Stimulated activated naive B cell treated with anti-CD40 and anti-IgM and Interleukin-4, amounts not matched to agents 10 μg/mL and 1 μg/mL and 100 μg/mL, for 72 hours (primary cell): ENCODE results near the gene ROBO2.

Experiments used
- ATAC-seq, 2 donors: fragments of 150-1000 bp; cut with Tn5 transposase; replicated peaks; 2 replicates each; pipeline ENCODE4 v1.10.0; 2021; ENCODE audit warnings: moderate library complexity in 1 of 2
- DNase-seq: peaks from one replicate; pipeline ENCODE4 v3.0.0; 2021
- H3K27ac Mint-ChIP-seq: one replicate; pipeline ENCODE4 v1.8.0; 2022; ENCODE audit warnings: mild to moderate bottlenecking, mixed read lengths
- H3K27me3 Mint-ChIP-seq, 2 donors: one replicate each; pipeline ENCODE4 v1.8.0; 2022; ENCODE audit warnings: mixed read lengths in 2 of 2
- H3K36me3 Mint-ChIP-seq, 2 donors: one replicate each; pipeline ENCODE4 v1.8.0; 2022; ENCODE audit warnings: mixed read lengths in 2 of 2, mild to moderate bottlenecking in 1 of 2
- H3K4me1 Mint-ChIP-seq, 2 donors: one replicate each; pipeline ENCODE4 v1.8.0; 2022; ENCODE audit warnings: mixed read lengths in 2 of 2, mild to moderate bottlenecking in 1 of 2
- H3K4me3 Mint-ChIP-seq, 2 donors: one replicate each; pipeline ENCODE4 v1.8.0; 2022; ENCODE audit warnings: mild to moderate bottlenecking in 2 of 2, mixed read lengths in 2 of 2, moderate library complexity in 1 of 2
- H3K9me3 Mint-ChIP-seq, 2 donors: one replicate each; pipeline ENCODE4 v1.8.0; 2022; ENCODE audit warnings: mixed read lengths in 2 of 2, mild to moderate bottlenecking in 1 of 2

Gene ROBO2

GRCh38 chr3:77456431-77456830, 416.5 kb downstream of the ROBO2 start:
- Mint-ChIP-seq H3K36me3 (no peaks in the 10 kb centered on the region), H3K27ac (no peak overlapping the region), H3K4me3 (no peak overlapping the region), H3K9me3 (peaks cover 4% of the 10 kb centered on the region in 2 donors), H3K27me3 (no peaks in the 10 kb centered on the region), H3K4me1 (no peaks in the 10 kb centered on the region)
- DNase-seq (no peak), ATAC-seq (no peak)

GRCh38 chr3:77456906-77457305, 417.0 kb downstream of the ROBO2 start:
- ATAC-seq: no peak
- Mint-ChIP-seq H3K36me3 (no peaks in the 10 kb centered on the region), H3K4me1 (no peaks in the 10 kb centered on the region), H3K27me3 (no peaks in the 10 kb centered on the region), H3K9me3 (peaks cover 4% of the 10 kb centered on the region in 2 donors), H3K27ac (no peak overlapping the region), H3K4me3 (no peak overlapping the region)
- no peak for DNase-seq

GRCh38 chr3:77459926-77460325, 420.0 kb downstream of the ROBO2 start:
- Mint-ChIP-seq H3K4me1 (no peaks in the 10 kb centered on the region), H3K27ac (no peak overlapping the region), H3K27me3 (no peaks in the 10 kb centered on the region), H3K9me3 (peaks cover 4% of the 10 kb centered on the region in 2 donors), H3K36me3 (no peaks in the 10 kb centered on the region), H3K4me3 (no peak overlapping the region)
- no peak for DNase-seq
- ATAC-seq: no peak

DNA sequence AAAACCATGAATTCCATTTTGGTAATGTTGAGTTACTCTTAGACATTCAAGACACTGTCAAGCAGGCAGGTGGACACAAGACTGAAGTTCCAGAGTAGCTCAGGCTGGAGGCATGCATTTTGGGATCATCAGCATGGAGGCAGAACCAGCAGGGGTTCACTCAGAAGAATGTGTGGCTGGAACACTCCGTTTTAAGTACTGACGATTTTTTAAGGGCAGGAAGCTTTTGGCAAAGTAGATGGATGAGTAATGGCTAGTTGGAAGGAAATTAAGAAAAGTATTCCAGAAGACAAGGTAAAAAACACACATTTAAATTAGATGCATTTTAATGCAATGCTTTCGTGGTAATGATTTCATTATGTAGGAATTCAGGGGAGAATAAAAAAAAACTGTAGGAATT, 420.4 kb downstream of the ROBO2 start:
- H3K4me1 Mint-ChIP-seq: no peaks in the 10 kb centered on the region
- ATAC-seq: no peak
- no peaks in the 10 kb centered on the region for H3K27me3 Mint-ChIP-seq
- peaks cover 4% of the 10 kb centered on the region in 2 donors for H3K9me3 Mint-ChIP-seq
- DNase-seq: no peak
- H3K36me3 Mint-ChIP-seq: no peaks in the 10 kb centered on the region
- H3K27ac Mint-ChIP-seq: no peak overlapping the region
- no peak overlapping the region for H3K4me3 Mint-ChIP-seq

DNA sequence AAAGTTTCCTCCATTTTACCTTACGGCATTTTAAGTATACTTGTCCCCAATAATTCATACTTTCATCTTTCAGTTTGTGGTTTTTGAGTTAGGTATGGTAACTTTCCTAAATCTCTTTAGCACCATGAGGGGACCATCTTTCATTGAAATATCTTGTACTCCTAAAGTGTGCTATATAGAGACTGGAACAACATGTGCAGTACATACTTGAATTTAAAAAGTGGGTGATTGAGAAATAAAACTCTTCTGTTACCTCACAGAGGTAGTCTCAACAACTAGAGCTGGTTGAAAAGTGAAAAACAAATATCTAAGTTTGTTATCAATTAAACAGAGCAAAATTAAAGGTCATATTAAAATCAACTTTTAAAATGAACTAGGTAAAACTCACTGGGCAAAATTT, 423.1 kb downstream of the ROBO2 start:
- no peak for DNase-seq
- Mint-ChIP-seq H3K4me1 (no peaks in the 10 kb centered on the region), H3K4me3 (no peak overlapping the region), H3K27me3 (no peaks in the 10 kb centered on the region), H3K36me3 (no peaks in the 10 kb centered on the region), H3K9me3 (peaks cover 4 to 5% of the 10 kb centered on the region in 2 donors), H3K27ac (no peak overlapping the region)
- ATAC-seq: no peak

GRCh38 chr3:77464111-77464688, 424.3 kb downstream of the ROBO2 start:
- Mint-ChIP-seq H3K36me3 (no peaks in the 10 kb centered on the region), H3K27ac (no peak overlapping the region), H3K27me3 (no peaks in the 10 kb centered on the region), H3K9me3 (peaks cover 5 to 7% of the 10 kb centered on the region in 2 donors), H3K4me1 (no peaks in the 10 kb centered on the region), H3K4me3 (no peak overlapping the region)
- no peak for ATAC-seq
- no peak for DNase-seq

DNA sequence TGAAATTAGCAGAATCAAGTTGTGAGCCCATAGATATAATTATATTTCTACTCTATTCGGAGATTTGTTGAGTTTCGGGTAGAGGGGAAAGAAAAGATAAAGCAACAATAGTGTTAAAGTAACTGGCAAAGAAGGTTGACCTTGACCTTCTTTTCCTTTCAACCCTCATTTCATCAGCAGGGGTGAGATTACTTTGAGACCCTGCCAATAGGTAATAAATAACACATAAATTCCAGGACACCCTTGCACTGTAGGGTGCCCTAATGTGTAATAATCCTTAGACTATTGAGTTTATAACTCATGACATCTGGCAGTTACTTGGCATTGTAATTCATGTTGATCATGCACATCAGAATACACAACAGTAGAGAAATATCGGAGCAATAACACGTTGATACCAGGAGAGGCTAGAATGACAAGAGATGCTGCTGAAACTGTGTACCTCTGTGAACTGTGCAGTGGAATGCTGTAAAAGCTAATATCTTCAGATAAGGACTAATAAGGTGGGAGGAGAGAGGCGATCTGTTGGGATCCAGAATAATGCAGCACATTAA, 426.7 kb downstream of the ROBO2 start:
- ATAC-seq (no peak), DNase-seq (no peak)
- H3K27ac Mint-ChIP-seq: no peak overlapping the region
- no peaks in the 10 kb centered on the region for H3K36me3 Mint-ChIP-seq
- no peak overlapping the region for H3K4me3 Mint-ChIP-seq
- peaks cover 5 to 8% of the 10 kb centered on the region in 2 donors for H3K9me3 Mint-ChIP-seq
- no peaks in the 10 kb centered on the region for H3K4me1 Mint-ChIP-seq
- no peaks in the 10 kb centered on the region for H3K27me3 Mint-ChIP-seq

GRCh38 chr3:77467702-77468625, 428.1 kb downstream of the ROBO2 start:
- Mint-ChIP-seq H3K36me3 (no peaks in the 10 kb centered on the region), H3K4me1 (no peaks in the 10 kb centered on the region), H3K27ac (no peak overlapping the region), H3K4me3 (no peak overlapping the region), H3K9me3 (peaks cover 10 to 11% of the 10 kb centered on the region in 2 donors), H3K27me3 (no peaks in the 10 kb centered on the region)
- DNase-seq: no peak
- no peak for ATAC-seq

- Mint-ChIP-seq H3K4me3 (no peak overlapping the region), H3K27ac (no peak overlapping the region), H3K4me1 (no peaks in the 10 kb centered on the region), H3K36me3 (no peaks in the 10 kb centered on the region), H3K27me3 (no peaks in the 10 kb centered on the region), H3K9me3 (peaks cover 11 to 13% of the 10 kb centered on the region in 2 donors)
- DNase-seq (no peak), ATAC-seq (no peak)
These were observed 428.7 kb downstream of the ROBO2 start for GRCh38 chr3:77468626-77469020.

GRCh38 chr3:77475507-77475906, 435.6 kb downstream of the ROBO2 start:
- no peak for DNase-seq
- Mint-ChIP-seq H3K27ac (no peak overlapping the region), H3K36me3 (no peaks in the 10 kb centered on the region), H3K9me3 (peaks cover 16 to 20% of the 10 kb centered on the region in 2 donors), H3K4me1 (no peaks in the 10 kb centered on the region), H3K4me3 (no peak overlapping the region), H3K27me3 (no peaks in the 10 kb centered on the region)
- ATAC-seq: no peak

GRCh38 chr3:77479021-77479420, 439.1 kb downstream of the ROBO2 start:
- ATAC-seq (no peak), DNase-seq (no peak)
- Mint-ChIP-seq H3K4me1 (no peaks in the 10 kb centered on the region), H3K4me3 (no peak overlapping the region), H3K27ac (no peak overlapping the region), H3K36me3 (no peaks in the 10 kb centered on the region), H3K9me3 (peaks cover 6 to 8% of the 10 kb centered on the region in 2 donors), H3K27me3 (no peaks in the 10 kb centered on the region)

- DNase-seq (no peak), ATAC-seq (no peak)
- H3K4me1 Mint-ChIP-seq: no peaks in the 10 kb centered on the region
- no peaks in the 10 kb centered on the region for H3K27me3 Mint-ChIP-seq
- peaks cover 14% of the 10 kb centered on the region in 2 donors for H3K9me3 Mint-ChIP-seq
- no peak overlapping the region for H3K27ac Mint-ChIP-seq
- no peaks in the 10 kb centered on the region for H3K36me3 Mint-ChIP-seq
- H3K4me3 Mint-ChIP-seq: no peak overlapping the region
These were observed 449.3 kb downstream of the ROBO2 start for GRCh38 chr3:77489216-77489615.

DNA sequence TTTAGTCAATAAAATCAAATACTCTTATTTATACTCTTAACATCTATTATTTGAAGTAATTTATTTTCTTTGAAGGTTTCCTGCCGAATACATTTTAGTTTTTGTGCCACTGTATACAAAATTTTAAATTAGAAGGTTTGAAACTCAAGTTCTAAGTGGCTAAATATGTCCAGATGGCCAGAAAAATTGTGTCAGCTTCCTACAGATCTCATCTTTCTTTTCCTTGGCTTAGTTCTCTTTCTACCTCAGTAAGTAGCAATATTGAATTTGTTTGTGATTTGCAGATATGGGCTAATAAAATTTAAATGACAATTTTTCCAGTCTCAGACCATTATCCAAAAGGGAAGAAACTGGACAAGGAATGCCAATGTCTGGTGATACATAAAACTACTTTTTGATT, 452.1 kb downstream of the ROBO2 start:
- no peak for ATAC-seq

DNA sequence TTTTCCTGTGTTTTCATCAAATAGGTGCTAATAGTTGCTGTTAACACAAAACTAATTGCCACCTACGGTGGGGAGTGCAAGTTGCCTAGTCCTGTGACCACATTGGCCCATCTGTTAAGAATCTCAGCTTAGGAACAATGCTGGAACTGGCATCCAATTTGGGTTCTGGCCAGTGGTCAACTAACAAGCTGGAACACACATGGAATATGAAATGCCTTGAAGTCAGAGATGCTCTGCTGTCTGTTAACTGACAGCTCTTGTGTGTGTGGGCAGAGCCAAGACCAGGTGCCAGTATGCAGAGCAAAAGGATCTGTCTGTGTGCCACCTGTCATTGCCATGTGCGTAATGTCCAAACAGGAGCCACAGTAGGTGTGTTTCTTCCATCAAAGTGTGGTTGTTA, 460.8 kb downstream of the ROBO2 start:
- Mint-ChIP-seq H3K4me1 (no peaks in the 10 kb centered on the region), H3K9me3 (peaks cover 0 to 4% of the 10 kb centered on the region in 2 donors), H3K27ac (no peak overlapping the region), H3K4me3 (no peak overlapping the region), H3K27me3 (no peaks in the 10 kb centered on the region), H3K36me3 (no peaks in the 10 kb centered on the region)
- DNase-seq: no peak
- no peak for ATAC-seq

More for the DNA sequence above, 452.1 kb downstream of the ROBO2 start:
- DNase-seq: no peak
- H3K36me3 Mint-ChIP-seq: no peaks in the 10 kb centered on the region
- no peaks in the 10 kb centered on the region for H3K27me3 Mint-ChIP-seq
- peaks cover 6 to 7% of the 10 kb centered on the region in 2 donors for H3K9me3 Mint-ChIP-seq
- H3K4me3 Mint-ChIP-seq: no peak overlapping the region
- H3K27ac Mint-ChIP-seq: no peak overlapping the region
- no peaks in the 10 kb centered on the region for H3K4me1 Mint-ChIP-seq

DNA sequence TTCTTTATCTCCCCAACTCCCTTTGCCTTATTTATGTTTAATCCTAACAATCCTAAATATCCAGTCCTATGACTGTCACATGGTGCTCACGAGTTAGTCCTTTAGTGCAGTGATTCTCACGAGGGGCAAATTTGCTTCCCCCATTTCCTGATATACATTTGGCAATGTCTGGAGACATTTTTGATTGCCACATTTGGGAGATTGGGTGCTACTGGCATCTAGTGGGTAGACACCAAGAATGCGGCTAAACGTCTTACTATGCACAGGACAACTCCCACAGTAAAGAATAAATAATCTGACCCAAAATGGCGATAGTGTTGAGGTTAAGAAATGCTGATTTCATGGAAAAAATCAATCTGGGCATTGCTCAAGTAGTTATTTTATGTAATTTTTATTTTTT, 466.5 kb downstream of the ROBO2 start:
- Mint-ChIP-seq H3K4me1 (no peaks in the 10 kb centered on the region), H3K36me3 (no peaks in the 10 kb centered on the region), H3K27me3 (no peaks in the 10 kb centered on the region), H3K4me3 (no peak overlapping the region), H3K27ac (no peak overlapping the region), H3K9me3 (peaks cover 3 to 4% of the 10 kb centered on the region in 2 donors)
- DNase-seq (no peak), ATAC-seq (no peak)
